ENCODE measurements around the gene RGS8. TPM values are rescaled to one million over a fixed set of nuclear protein-coding genes. Genes with fewer than 3 reads are reported as not detected.

The RGS8 gene
- total RNA-seq, 1 experiment from 2014 or later: not detected

DNA sequence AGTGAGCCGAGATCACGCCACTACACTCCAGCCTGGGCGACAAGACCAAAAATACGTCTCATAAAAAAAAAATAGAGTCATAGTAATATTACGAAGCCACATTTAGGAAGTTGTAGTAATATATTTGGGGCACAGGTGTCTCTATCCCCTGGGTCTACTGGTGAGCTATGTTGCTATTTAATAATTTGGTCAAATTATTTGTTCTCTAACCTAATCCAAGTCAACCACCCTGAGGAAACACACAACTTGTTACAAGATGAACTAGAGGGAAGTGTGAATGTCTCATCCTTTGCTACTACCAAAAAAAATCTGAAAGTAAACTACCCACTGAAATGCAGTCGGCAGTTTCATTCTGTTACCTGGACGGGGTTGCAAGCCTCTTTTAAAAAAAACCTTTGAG is 35.3 kb downstream of the RGS8 start:
- POLR2A ChIA-PET: no interaction called here
- BruUV-seq (replicated peaks): no TSS peak

DNA sequence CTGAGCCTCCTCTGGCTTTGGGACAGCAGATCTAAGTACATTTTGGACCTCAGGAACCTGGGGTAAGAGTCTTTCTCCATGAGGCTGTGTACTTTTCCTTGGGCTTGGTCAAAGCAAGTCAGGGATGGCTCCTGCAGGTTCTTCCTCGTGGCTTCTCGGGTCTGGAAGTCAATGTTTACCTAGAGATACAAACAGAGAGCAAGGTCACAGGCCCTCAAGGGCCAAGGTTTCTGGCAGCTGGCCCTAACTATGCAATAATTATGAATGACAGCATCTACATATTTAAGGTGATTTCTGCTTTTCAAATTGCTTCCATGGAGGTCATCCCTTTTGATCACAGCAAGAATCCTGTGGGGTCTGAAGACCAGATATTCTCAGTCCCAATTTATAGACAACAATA is 37.6 kb downstream of the RGS8 start:
- intact Hi-C loops (cut with micrococcal nuclease; ENCODE audit: unreplicated experiment) (no loop called here), in situ Hi-C loops (cut with HindIII; ENCODE audit: low pct_unique_long_range_greater_than_20kb, low sequenced_read_pairs) (no loop called here)
- H3K27me3 ChIP-seq (ENCODE audit: control insufficient read depth, insufficient read depth, low read length): no peaks in the 10 kb centered on the region
- H3K36me3 ChIP-seq (ENCODE audit: control insufficient read depth, insufficient read depth, low read length): no peaks in the 10 kb centered on the region
- DNase-seq (ENCODE audit: low read depth, low spot score): no peak
- H3K4me1 ChIP-seq (ENCODE audit: control insufficient read depth, insufficient read depth, low read length): no peaks in the 10 kb centered on the region
- no peak for ATAC-seq
- TF ChIP-seq TCF7L2 (IDR thresholded peaks at IDR 0.05; ENCODE audit: low read depth, low read length) (no peak), SIN3A (IDR thresholded peaks at IDR 0.05; ENCODE audit: borderline replicate concordance, insufficient read depth, low read depth, low read length) (no peak), REST (IDR thresholded peaks at IDR 0.05; ENCODE audit: insufficient read depth in 1 of 2, low read depth in 2 of 2, low read length in 1 of 2) (no peak), POLR2AphosphoS5 (IDR thresholded peaks at IDR 0.05; ENCODE audit: low read depth, low read length) (no peak)
- TF ChIP-seq, protein P1, sequence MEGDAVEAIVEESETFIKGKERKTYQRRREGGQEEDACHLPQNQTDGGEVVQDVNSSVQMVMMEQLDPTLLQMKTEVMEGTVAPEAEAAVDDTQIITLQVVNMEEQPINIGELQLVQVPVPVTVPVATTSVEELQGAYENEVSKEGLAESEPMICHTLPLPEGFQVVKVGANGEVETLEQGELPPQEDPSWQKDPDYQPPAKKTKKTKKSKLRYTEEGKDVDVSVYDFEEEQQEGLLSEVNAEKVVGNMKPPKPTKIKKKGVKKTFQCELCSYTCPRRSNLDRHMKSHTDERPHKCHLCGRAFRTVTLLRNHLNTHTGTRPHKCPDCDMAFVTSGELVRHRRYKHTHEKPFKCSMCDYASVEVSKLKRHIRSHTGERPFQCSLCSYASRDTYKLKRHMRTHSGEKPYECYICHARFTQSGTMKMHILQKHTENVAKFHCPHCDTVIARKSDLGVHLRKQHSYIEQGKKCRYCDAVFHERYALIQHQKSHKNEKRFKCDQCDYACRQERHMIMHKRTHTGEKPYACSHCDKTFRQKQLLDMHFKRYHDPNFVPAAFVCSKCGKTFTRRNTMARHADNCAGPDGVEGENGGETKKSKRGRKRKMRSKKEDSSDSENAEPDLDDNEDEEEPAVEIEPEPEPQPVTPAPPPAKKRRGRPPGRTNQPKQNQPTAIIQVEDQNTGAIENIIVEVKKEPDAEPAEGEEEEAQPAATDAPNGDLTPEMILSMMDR (IDR thresholded peaks at IDR 0.05): no peak
- H3K4me3 ChIP-seq (ENCODE audit: low read depth in 2 of 2, low read length in 2 of 2): no peak overlapping the region
- BruUV-seq (replicated peaks): no TSS peak
- POLR2A ChIA-PET: no interaction called here
- H3K27ac ChIP-seq (ENCODE audit: low read length): no peak overlapping the region
- CTCF ChIA-PET: no interaction called here
- no peaks in the 10 kb centered on the region for H3K9me3 ChIP-seq (ENCODE audit: control insufficient read depth, insufficient read depth, low read depth, low read length)

More for the DNA sequence above, 35.3 kb downstream of the RGS8 start:
- DNase-seq (ENCODE audit: low read depth, low spot score) (no peak), ATAC-seq (no peak)
- Histone ChIP-seq H3K9me3 (ENCODE audit: control insufficient read depth, insufficient read depth, low read depth, low read length) (no peaks in the 10 kb centered on the region), H3K27me3 (ENCODE audit: control insufficient read depth, insufficient read depth, low read length) (no peaks in the 10 kb centered on the region), H3K27ac (ENCODE audit: low read length) (no peak overlapping the region), H3K4me1 (ENCODE audit: control insufficient read depth, insufficient read depth, low read length) (no peaks in the 10 kb centered on the region), H3K4me3 (ENCODE audit: low read depth in 2 of 2, low read length in 2 of 2) (no peak overlapping the region), H3K36me3 (ENCODE audit: control insufficient read depth, insufficient read depth, low read length) (no peaks in the 10 kb centered on the region)
- in situ Hi-C loops (cut with HindIII; ENCODE audit: low pct_unique_long_range_greater_than_20kb, low sequenced_read_pairs): no loop called here
- intact Hi-C loops (cut with micrococcal nuclease; ENCODE audit: unreplicated experiment): no loop called here
- CTCF ChIA-PET: no interaction called here
- TF ChIP-seq, protein P1 (IDR thresholded peaks at IDR 0.05): no peak
- no peak for TF ChIP-seq POLR2AphosphoS5 (IDR thresholded peaks at IDR 0.05; ENCODE audit: low read depth, low read length)
